ENCODE results near the gene CALU.

DNA sequence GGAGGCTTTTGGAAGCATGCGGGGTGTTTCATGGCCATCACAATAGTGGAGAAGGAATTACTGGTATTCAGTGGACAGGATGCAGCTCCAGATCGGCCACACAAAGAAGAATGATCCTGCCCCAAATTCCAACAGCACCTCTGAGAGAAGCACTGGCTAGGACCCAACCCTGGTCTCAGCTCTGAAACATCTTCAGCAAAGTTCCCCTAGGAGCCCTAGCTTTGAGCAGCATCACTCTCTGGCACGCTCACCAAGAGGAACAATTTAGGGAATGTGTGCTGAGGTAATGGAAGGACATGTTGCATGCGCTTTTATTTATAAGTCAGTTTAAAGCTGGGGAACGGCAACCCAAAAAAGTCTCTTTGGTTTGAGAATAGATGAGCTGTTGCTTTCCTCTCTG is 42.0 kb downstream of the CALU start:
- TF ChIP-seq RELA (IDR thresholded peaks at IDR 0.05; ENCODE audit: borderline replicate concordance, partially characterized antibody) = no peak
- TF ChIP-seq, protein P1, sequence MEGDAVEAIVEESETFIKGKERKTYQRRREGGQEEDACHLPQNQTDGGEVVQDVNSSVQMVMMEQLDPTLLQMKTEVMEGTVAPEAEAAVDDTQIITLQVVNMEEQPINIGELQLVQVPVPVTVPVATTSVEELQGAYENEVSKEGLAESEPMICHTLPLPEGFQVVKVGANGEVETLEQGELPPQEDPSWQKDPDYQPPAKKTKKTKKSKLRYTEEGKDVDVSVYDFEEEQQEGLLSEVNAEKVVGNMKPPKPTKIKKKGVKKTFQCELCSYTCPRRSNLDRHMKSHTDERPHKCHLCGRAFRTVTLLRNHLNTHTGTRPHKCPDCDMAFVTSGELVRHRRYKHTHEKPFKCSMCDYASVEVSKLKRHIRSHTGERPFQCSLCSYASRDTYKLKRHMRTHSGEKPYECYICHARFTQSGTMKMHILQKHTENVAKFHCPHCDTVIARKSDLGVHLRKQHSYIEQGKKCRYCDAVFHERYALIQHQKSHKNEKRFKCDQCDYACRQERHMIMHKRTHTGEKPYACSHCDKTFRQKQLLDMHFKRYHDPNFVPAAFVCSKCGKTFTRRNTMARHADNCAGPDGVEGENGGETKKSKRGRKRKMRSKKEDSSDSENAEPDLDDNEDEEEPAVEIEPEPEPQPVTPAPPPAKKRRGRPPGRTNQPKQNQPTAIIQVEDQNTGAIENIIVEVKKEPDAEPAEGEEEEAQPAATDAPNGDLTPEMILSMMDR (IDR thresholded peaks at IDR 0.05 in 2 of 3, conservative IDR thresholded peaks at IDR 0.05 in 1 of 3; ENCODE audit: control insufficient read depth in 2 of 3, extremely low read depth in 1 of 3, insufficient read depth in 1 of 3, low read depth in 3 of 3, low read length in 3 of 3) = no peak
- no peak for TF ChIP-seq BCL11A (IDR thresholded peaks at IDR 0.05; ENCODE audit: low read depth, low read length)
- no peak for TF ChIP-seq POLR2A (IDR thresholded peaks at IDR 0.05; ENCODE audit: low read depth, low read length)
- no peak for TF ChIP-seq RB1 (IDR thresholded peaks at IDR 0.05; ENCODE audit: borderline replicate concordance)
- no peak for TF ChIP-seq RCOR1 (conservative IDR thresholded peaks at IDR 0.05; ENCODE audit: low read depth, low read length)
- TF ChIP-seq SMC3 (IDR thresholded peaks at IDR 0.05; ENCODE audit: borderline replicate concordance, low read length) = no peak
- TF ChIP-seq RFX5 (IDR thresholded peaks at IDR 0.05; ENCODE audit: low read depth, low read length) = no peak
- no peak for TF ChIP-seq ZNF274 (IDR thresholded peaks at IDR 0.05; ENCODE audit: insufficient read depth, insufficient read length)
- no peak for TF ChIP-seq ETV6 (conservative IDR thresholded peaks at IDR 0.05 in 1 of 2, IDR thresholded peaks at IDR 0.05 in 1 of 2; ENCODE audit: borderline replicate concordance in 1 of 2, low read depth in 1 of 2)
- TF ChIP-seq, protein P2, sequence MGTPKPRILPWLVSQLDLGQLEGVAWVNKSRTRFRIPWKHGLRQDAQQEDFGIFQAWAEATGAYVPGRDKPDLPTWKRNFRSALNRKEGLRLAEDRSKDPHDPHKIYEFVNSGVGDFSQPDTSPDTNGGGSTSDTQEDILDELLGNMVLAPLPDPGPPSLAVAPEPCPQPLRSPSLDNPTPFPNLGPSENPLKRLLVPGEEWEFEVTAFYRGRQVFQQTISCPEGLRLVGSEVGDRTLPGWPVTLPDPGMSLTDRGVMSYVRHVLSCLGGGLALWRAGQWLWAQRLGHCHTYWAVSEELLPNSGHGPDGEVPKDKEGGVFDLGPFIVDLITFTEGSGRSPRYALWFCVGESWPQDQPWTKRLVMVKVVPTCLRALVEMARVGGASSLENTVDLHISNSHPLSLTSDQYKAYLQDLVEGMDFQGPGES (IDR thresholded peaks at IDR 0.05) = no peak
- TF ChIP-seq CREB1 (IDR thresholded peaks at IDR 0.05; ENCODE audit: low read depth) = no peak
- TF ChIP-seq ESRRA (IDR thresholded peaks at IDR 0.05; ENCODE audit: low read length) = no peak
